Cerebellar nuclear complex (tissue), 1 donor: Measurements from ENCODE around the gene BCAR3.

Experiments used
- DNase-seq, 2 experiments: peaks; one replicate each; lab custom pipeline; 2025; lab: John Stamatoyannopoulos, UW

Gene BCAR3

GRCh38 chr1:93546162-93546863 is 135.3 kb downstream of the BCAR3 start:
- DNase-seq: no peak

DNA sequence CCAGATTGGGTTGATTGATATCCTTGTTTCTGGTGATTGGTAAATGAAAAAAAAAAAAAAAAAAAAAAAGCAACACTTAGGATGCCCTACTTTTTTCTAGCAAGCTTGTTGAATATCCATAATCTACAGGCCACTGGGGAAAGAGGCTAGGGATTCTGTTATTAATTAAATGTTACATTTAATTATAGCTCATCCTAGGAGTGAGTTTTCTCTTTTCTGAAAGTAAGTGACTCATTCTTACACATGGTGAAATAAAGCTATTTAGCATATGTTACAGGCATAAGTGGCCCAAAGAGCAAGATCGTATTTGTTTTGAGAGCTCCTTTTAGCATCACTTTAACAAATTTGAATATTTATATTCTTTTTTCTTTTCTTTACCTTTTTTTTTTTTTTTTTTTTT is 139.2 kb downstream of the BCAR3 start:
- DNase-seq: no peak

DNA sequence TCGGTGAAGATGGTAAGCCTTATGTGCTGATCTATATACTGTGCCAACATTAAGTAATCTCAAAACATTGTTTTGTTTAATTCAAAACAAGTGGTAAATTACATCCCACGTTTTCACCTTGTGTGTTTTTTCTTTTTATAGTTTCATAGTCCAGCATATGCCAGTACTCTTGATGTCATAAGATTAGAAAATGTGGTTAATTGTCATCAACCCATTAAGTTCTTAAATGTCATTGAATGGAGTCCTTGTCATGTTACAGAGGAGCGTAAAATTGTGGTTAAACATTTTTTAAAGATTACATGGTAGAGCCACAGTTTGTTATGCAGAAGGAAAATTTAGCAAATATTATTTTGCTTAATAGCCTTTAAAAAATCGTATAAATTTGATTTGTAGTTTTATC is 140.6 kb downstream of the BCAR3 start:
- no peak for DNase-seq

- DNase-seq: no peak
These were observed 143.7 kb downstream of the BCAR3 start for GRCh38 chr1:93537924-93538323.

GRCh38 chr1:93537396-93537795 is 144.2 kb downstream of the BCAR3 start:
- DNase-seq: no peak

- no peak for DNase-seq
These were observed 148.0 kb downstream of the BCAR3 start for GRCh38 chr1:93533677-93534076.

GRCh38 chr1:93532780-93533378 is 148.8 kb downstream of the BCAR3 start:
- DNase-seq: no peak

GRCh38 chr1:93531193-93531592 is 150.4 kb downstream of the BCAR3 start:
- no peak for DNase-seq

GRCh38 chr1:93528412-93528811 is 153.2 kb downstream of the BCAR3 start:
- DNase-seq: no peak

- no peak for DNase-seq
These were observed 155.2 kb downstream of the BCAR3 start for GRCh38 chr1:93526431-93526830.

GRCh38 chr1:93525431-93525830 is 156.2 kb downstream of the BCAR3 start:
- no peak for DNase-seq

GRCh38 chr1:93522721-93523120 is 158.9 kb downstream of the BCAR3 start:
- DNase-seq: no peak

GRCh38 chr1:93521618-93522017 is 160.0 kb downstream of the BCAR3 start:
- DNase-seq: no peak

GRCh38 chr1:93519199-93519829 is 162.3 kb downstream of the BCAR3 start:
- no peak for DNase-seq

DNA sequence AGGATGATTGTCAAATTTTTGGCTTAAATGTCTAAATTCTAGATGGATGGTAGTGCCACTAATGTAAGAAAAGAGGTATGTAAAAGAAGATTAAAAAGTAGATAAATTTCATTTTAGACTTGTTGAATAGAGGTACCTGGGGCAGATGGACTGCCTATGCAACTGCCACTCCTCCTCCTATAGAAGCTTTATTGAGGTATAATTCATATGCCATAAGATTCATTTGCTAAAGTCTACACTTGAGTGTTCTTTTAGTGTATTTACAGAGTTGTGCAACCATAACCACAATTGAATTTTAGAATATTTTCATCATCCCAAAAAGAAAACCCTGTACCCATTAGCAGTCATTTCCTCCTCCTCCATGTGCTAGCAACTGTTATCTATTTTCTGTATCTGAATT is 163.1 kb downstream of the BCAR3 start:
- DNase-seq: no peak

GRCh38 chr1:93516164-93516563 is 165.5 kb downstream of the BCAR3 start:
- no peak for DNase-seq
